Liver (tissue), 3 donors: ENCODE data around the gene GALNT9.

Experiments used
- EGR1 ChIP-seq, 2 donors: IDR thresholded peaks; 2 replicates each; pipeline ENCODE4 v1.6.1; 2016 to 2018; ENCODE audit warnings: antibody characterized with exemption in 2 of 2, low read depth in 2 of 2
- FOXA1 ChIP-seq: IDR thresholded peaks from 2 replicates; pipeline ENCODE4 v1.6.1; 2016; ENCODE audit warnings: antibody characterized with exemption
- GABPA ChIP-seq, 2 donors: IDR thresholded peaks in 1 of 2; conservative IDR thresholded peaks in 1 of 2; 2 replicates each; pipeline ENCODE4 v1.6.1; 2016; ENCODE audit warnings: antibody characterized with exemption in 2 of 2, mild to moderate bottlenecking in 1 of 2, moderate library complexity in 1 of 2
- JUND ChIP-seq, 2 donors: IDR thresholded peaks; 2 replicates each; pipeline ENCODE4 v1.6.1; 2016; ENCODE audit warnings: antibody characterized with exemption in 2 of 2
- MAX ChIP-seq: IDR thresholded peaks from 2 replicates; pipeline ENCODE4 v1.6.1; 2016; ENCODE audit warnings: antibody characterized with exemption
- RAD21 ChIP-seq, 2 donors: IDR thresholded peaks; 2 replicates each; pipeline ENCODE4 v1.6.1; 2016; ENCODE audit warnings: antibody characterized with exemption in 2 of 2, mild to moderate bottlenecking in 2 of 2
- RXRA ChIP-seq, 2 donors: IDR thresholded peaks; 2 replicates each; pipeline ENCODE4 v1.6.1; 2017 to 2018; ENCODE audit warnings: antibody characterized with exemption in 2 of 2, mild to moderate bottlenecking in 1 of 2
- TAF1 ChIP-seq: conservative IDR thresholded peaks from 2 replicates; pipeline ENCODE4 v1.6.1; 2016; ENCODE audit warnings: antibody characterized with exemption, mild to moderate bottlenecking
- YY1 ChIP-seq: IDR thresholded peaks from 2 replicates; pipeline ENCODE4 v1.6.1; 2016; ENCODE audit warnings: antibody characterized with exemption, mild to moderate bottlenecking
- ZBTB33 ChIP-seq: IDR thresholded peaks from 2 replicates; pipeline ENCODE4 v1.6.1; 2016; ENCODE audit warnings: antibody characterized with exemption
- TF ChIP-seq, protein P1 (sequence below): fragments of 150-350 bp; IDR thresholded peaks from 2 replicates; pipeline ENCODE4 v1.5.1; 2017; ENCODE audit warnings: improper control_type of control experiment, low read depth, low read length; ENCODE audit not compliant: missing input control
- TF ChIP-seq, protein P2 (sequence below): IDR thresholded peaks from 2 replicates; pipeline ENCODE4 v1.6.1; 2016; ENCODE audit warnings: antibody characterized with exemption, mild to moderate bottlenecking
- donor health status: healthy.
- donor health status: healthy.

- TF ChIP-seq, protein P1, sequence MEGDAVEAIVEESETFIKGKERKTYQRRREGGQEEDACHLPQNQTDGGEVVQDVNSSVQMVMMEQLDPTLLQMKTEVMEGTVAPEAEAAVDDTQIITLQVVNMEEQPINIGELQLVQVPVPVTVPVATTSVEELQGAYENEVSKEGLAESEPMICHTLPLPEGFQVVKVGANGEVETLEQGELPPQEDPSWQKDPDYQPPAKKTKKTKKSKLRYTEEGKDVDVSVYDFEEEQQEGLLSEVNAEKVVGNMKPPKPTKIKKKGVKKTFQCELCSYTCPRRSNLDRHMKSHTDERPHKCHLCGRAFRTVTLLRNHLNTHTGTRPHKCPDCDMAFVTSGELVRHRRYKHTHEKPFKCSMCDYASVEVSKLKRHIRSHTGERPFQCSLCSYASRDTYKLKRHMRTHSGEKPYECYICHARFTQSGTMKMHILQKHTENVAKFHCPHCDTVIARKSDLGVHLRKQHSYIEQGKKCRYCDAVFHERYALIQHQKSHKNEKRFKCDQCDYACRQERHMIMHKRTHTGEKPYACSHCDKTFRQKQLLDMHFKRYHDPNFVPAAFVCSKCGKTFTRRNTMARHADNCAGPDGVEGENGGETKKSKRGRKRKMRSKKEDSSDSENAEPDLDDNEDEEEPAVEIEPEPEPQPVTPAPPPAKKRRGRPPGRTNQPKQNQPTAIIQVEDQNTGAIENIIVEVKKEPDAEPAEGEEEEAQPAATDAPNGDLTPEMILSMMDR = no peak
- TF ChIP-seq EGR1 (IDR thresholded peaks at IDR 0.05; ENCODE audit: low read depth in 2 of 2) (no peak), ZBTB33 (no peak), MAX (no peak), RAD21 (IDR thresholded peaks at IDR 0.05) (no peak), TAF1 (no peak), GABPA (IDR thresholded peaks at IDR 0.05 in 1 of 2, conservative IDR thresholded peaks at IDR 0.05 in 1 of 2) (no peak), YY1 (no peak), JUND (IDR thresholded peaks at IDR 0.05) (no peak), FOXA1 (no peak), RXRA (IDR thresholded peaks at IDR 0.05) (no peak)
- TF ChIP-seq, protein P2, sequence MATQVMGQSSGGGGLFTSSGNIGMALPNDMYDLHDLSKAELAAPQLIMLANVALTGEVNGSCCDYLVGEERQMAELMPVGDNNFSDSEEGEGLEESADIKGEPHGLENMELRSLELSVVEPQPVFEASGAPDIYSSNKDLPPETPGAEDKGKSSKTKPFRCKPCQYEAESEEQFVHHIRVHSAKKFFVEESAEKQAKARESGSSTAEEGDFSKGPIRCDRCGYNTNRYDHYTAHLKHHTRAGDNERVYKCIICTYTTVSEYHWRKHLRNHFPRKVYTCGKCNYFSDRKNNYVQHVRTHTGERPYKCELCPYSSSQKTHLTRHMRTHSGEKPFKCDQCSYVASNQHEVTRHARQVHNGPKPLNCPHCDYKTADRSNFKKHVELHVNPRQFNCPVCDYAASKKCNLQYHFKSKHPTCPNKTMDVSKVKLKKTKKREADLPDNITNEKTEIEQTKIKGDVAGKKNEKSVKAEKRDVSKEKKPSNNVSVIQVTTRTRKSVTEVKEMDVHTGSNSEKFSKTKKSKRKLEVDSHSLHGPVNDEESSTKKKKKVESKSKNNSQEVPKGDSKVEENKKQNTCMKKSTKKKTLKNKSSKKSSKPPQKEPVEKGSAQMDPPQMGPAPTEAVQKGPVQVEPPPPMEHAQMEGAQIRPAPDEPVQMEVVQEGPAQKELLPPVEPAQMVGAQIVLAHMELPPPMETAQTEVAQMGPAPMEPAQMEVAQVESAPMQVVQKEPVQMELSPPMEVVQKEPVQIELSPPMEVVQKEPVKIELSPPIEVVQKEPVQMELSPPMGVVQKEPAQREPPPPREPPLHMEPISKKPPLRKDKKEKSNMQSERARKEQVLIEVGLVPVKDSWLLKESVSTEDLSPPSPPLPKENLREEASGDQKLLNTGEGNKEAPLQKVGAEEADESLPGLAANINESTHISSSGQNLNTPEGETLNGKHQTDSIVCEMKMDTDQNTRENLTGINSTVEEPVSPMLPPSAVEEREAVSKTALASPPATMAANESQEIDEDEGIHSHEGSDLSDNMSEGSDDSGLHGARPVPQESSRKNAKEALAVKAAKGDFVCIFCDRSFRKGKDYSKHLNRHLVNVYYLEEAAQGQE = no peak
These were observed 70.0 kb downstream of the GALNT9 start for GRCh38 chr12:132259364-132259871.
